HCT116 (cell line): ENCODE results near the gene RASGRF2. TPM values are rescaled to one million over a fixed set of nuclear protein-coding genes. Genes with fewer than 3 reads are reported as not detected.

Experiments used
- ATAC-seq: fragments of 200-7000 bp; cut with Tn5 transposase; 2 replicates; pipeline ENCODE4 v1.9.1; 2020; ENCODE audit warnings: mild to moderate bottlenecking, moderate library complexity
- BruUV-seq: library from RNA; stranded (reverse); fragments of 400-500 nt; replicated peaks from 2 replicates; lab custom pipeline; 2021; lab: Mats Ljungman, UMichigan
- CTCF ChIA-PET: fragments of 300-600 bp; sonication (Branson Sonifier 250); formaldehyde crosslinking; loops from one replicate; lab custom pipeline; 2021; ENCODE audit warnings: antibody characterized with exemption; lab: Charles Lee
- POLR2A ChIA-PET: fragments of 300-600, 350-600 bp; sonication (Branson Sonifier 250); formaldehyde crosslinking; loops from one replicate; lab custom pipeline; 2021; ENCODE audit warnings: antibody characterized with exemption; lab: Charles Lee
- RAD21 ChIA-PET, 2 experiments: fragments of 300-600 bp; sonication (Branson Sonifier 250); formaldehyde crosslinking; loops; one replicate each; lab custom pipeline; 2023; ENCODE audit warnings: low total read pairs in 2 of 2; ENCODE audit not compliant: uncharacterized antibody in 2 of 2, unreplicated experiment in 2 of 2, low non-redundant PET in 1 of 2; lab: Charles Lee
- DNase-seq: peaks from one replicate; pipeline ENCODE4 v3.0.0-alpha.2; 2010; ENCODE audit warnings: low read depth, low spot score
- H2AFZ ChIP-seq: fragments of 200-600 bp; shearing (Covaris generic), sonication (generic); 2 replicates; pipeline ENCODE4 v1.6.1; 2017; ENCODE audit warnings: low read depth, mixed run types, mixed read lengths, antibody characterized with exemption, low read length; ENCODE audit not compliant: poor library complexity, severe bottlenecking
- H3K27ac ChIP-seq: 2 replicates; pipeline ENCODE4 v1.5.1; 2012; ENCODE audit warnings: low read depth, low read length
- H3K27me3 ChIP-seq: fragments of 200-600 bp; sonication (generic); 2 replicates; pipeline ENCODE4 v1.6.1; 2016; ENCODE audit warnings: mixed run types, low read length, mixed read lengths; ENCODE audit not compliant: insufficient read depth
- H3K36me3 ChIP-seq, 2 experiments: fragments of 200-500 bp in 1 of 2; fragments of 200-600 bp in 1 of 2; sonication (Bioruptor generic) in 1 of 2; sonication (generic) in 1 of 2; 2 replicates each; pipeline versions ENCODE4 v1.5.1 to v1.6.1; 2014 to 2016; ENCODE audit warnings: low read length in 2 of 2, inconsistent platforms in 1 of 2, mixed read lengths in 1 of 2, mixed run types in 1 of 2; ENCODE audit not compliant: insufficient read depth in 2 of 2, control insufficient read depth in 1 of 2
- H3K4me1 ChIP-seq, 2 experiments: fragments of 200-600 bp in 1 of 2; sonication (generic) in 1 of 2; 2 replicates each; pipeline versions ENCODE4 v1.5.1 to v1.6.1; 2012 to 2017; ENCODE audit warnings: low read length in 2 of 2, inconsistent platforms in 1 of 2, mild to moderate bottlenecking in 1 of 2, mixed read lengths in 1 of 2, mixed run types in 1 of 2, moderate library complexity in 1 of 2; ENCODE audit not compliant: insufficient read depth in 2 of 2, control insufficient read depth in 1 of 2
- H3K4me2 ChIP-seq: fragments of 200-600 bp; sonication (generic); 2 replicates; pipeline ENCODE4 v1.6.1; 2017; ENCODE audit warnings: mixed run types, low read length, mixed read lengths
- H3K4me3 ChIP-seq, 2 experiments: fragments of 200-600 bp in 1 of 2; sonication (generic) in 1 of 2; replicated peaks in 1 of 2; 2 replicates each; pipeline ENCODE4 v1.5.1; 2011 to 2016; ENCODE audit warnings: low read length in 2 of 2, control low read depth in 1 of 2, low read depth in 1 of 2, mild to moderate bottlenecking in 1 of 2, mixed read lengths in 1 of 2, mixed run types in 1 of 2
- H3K79me2 ChIP-seq: fragments of 200-600 bp; sonication (generic); 2 replicates; pipeline ENCODE4 v1.6.1; 2017; ENCODE audit warnings: mild to moderate bottlenecking, mixed run types, low read length, moderate library complexity, mixed read lengths; ENCODE audit not compliant: insufficient read depth
- H3K9ac ChIP-seq: fragments of 200-600 bp; sonication (generic); 2 replicates; pipeline ENCODE4 v1.6.1; 2016; ENCODE audit warnings: low read length, mixed read lengths
- H3K9me2 ChIP-seq: fragments of 200-600 bp; sonication (generic), shearing (Covaris generic); 2 replicates; pipeline ENCODE4 v1.6.1; 2017; ENCODE audit warnings: mixed run types, mild to moderate bottlenecking, moderate library complexity; ENCODE audit not compliant: insufficient read depth
- H3K9me3 ChIP-seq, 2 experiments: fragments of 200-500 bp in 1 of 2; fragments of 200-600 bp in 1 of 2; sonication (Bioruptor generic) in 1 of 2; sonication (generic) in 1 of 2; 2 replicates each; pipeline ENCODE4 v1.6.1; 2014 to 2017; ENCODE audit warnings: low read length in 2 of 2, mixed read lengths in 2 of 2, inconsistent platforms in 1 of 2, low read depth in 1 of 2, mild to moderate bottlenecking in 1 of 2, mixed run types in 1 of 2, moderate library complexity in 1 of 2; ENCODE audit not compliant: control insufficient read depth in 1 of 2, insufficient read depth in 1 of 2
- H4K20me1 ChIP-seq: fragments of 200-600 bp; sonication (generic), shearing (Covaris generic); 2 replicates; pipeline ENCODE4 v1.6.1; 2017; ENCODE audit warnings: mixed run types, mild to moderate bottlenecking, moderate library complexity; ENCODE audit not compliant: insufficient read depth
- CBX3 ChIP-seq: IDR thresholded peaks from 2 replicates; pipeline ENCODE4 v1.6.1; 2012; ENCODE audit warnings: low read depth
- CEBPB ChIP-seq: IDR thresholded peaks from 2 replicates; pipeline ENCODE4 v1.6.1; 2012; ENCODE audit warnings: low read depth
- EZH2phosphoT487 ChIP-seq: fragments of 200-600 bp; IDR thresholded peaks from 2 replicates; pipeline ENCODE4 v1.6.1; 2018; ENCODE audit warnings: antibody characterized with exemption, borderline replicate concordance
- JUND ChIP-seq: IDR thresholded peaks from 2 replicates; pipeline ENCODE4 v1.6.1; 2012
- POLR2AphosphoS5 ChIP-seq: IDR thresholded peaks from 2 replicates; pipeline ENCODE4 v1.6.1; 2011; ENCODE audit warnings: mild to moderate bottlenecking, low read depth, low read length, moderate library complexity
- RAD21 ChIP-seq: IDR thresholded peaks from 2 replicates; pipeline ENCODE4 v1.6.1; 2012; ENCODE audit warnings: low read depth, mild to moderate bottlenecking
- SIN3A ChIP-seq: IDR thresholded peaks from 2 replicates; pipeline ENCODE4 v1.6.1; 2012; ENCODE audit warnings: low read depth
- SP1 ChIP-seq: IDR thresholded peaks from 2 replicates; pipeline ENCODE4 v1.6.1; 2012; ENCODE audit warnings: low read depth
- TCF7L2 ChIP-seq: IDR thresholded peaks from 2 replicates; pipeline ENCODE4 v1.7.0; 2011; ENCODE audit warnings: borderline replicate concordance, inconsistent platforms; ENCODE audit not compliant: insufficient read depth, insufficient read length; ENCODE audit errors: extremely low read depth
- ZFX ChIP-seq: fragments of 450-650 bp; IDR thresholded peaks from 2 replicates; pipeline ENCODE4 v1.6.1; 2017
- intact Hi-C: fragments of 100-400 bp; cut with micrococcal nuclease; formaldehyde crosslinking; loops from 2 replicates; pipeline ENCODE4 v1.10.0; 2022
- total RNA-seq: library from RNA; stranded (reverse); gene quantifications from one replicate; pipeline ENCODE4 v1.2.1, GENCODE V29; 2021; ENCODE audit not compliant: unreplicated experiment
- TF ChIP-seq, protein P1 (sequence below): IDR thresholded peaks from 2 replicates; pipeline ENCODE4 v1.6.1; 2011; ENCODE audit warnings: mild to moderate bottlenecking, low read length, moderate library complexity; ENCODE audit not compliant: insufficient replicate concordance; ENCODE audit errors: extremely low read depth
- TF ChIP-seq, protein P2 (sequence below): IDR thresholded peaks from 2 replicates; pipeline ENCODE4 v1.6.1; 2012
- TF ChIP-seq, protein P3 (sequence below), 3 experiments: fragments of 200-600 bp in 1 of 3; sonication (generic) in 1 of 3; IDR thresholded peaks in 2 of 3; conservative IDR thresholded peaks in 1 of 3; 2 replicates each; pipeline ENCODE4 v1.5.1; 2012 to 2017; ENCODE audit warnings: low read depth in 2 of 3, low read length in 2 of 3, antibody characterized with exemption in 1 of 3, borderline replicate concordance in 1 of 3, control low read depth in 1 of 3, mild to moderate bottlenecking in 1 of 3, mixed read lengths in 1 of 3, mixed run types in 1 of 3, moderate library complexity in 1 of 3; ENCODE audit not compliant: insufficient read depth in 1 of 3

RASGRF2 gene
- total RNA-seq, 1 experiment from 2014 or later, result 0.05 TPM

DNA sequence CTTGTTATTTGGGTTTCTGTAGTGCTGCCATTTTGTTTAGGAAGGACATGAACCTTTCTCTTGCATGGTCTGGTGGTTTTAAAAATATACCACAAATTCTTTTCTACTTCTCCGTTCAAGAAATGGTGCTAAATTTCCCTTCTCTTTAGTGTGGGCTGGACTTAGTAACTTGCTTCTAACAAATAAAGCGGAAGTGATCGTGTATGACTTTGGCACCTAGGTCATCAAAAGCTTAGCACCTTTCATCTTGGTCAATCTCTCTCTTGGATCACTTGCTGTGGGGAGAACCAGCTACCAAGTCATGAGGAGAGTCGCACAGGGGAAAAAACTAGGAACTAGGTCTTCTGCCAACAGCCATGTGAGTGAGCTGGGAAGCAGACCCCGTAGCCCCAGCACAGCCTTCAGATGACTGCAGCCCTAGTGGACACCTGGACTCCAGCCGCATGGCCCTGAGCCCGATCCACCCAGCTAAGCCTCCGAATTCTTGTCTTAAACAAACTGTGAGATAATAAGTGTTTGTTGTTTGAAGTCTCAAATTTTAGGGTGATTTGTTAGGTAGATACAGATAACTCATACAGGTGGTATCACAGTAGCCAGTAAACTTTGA lies 185.3 kb downstream of the RASGRF2 start:
- BruUV-seq, result no TSS peak
- Histone ChIP-seq H3K9me3 (no peaks in the 10 kb centered on the region), H3K4me1 (no peaks in the 10 kb centered on the region), H3K4me2 (no peak overlapping the region), H3K79me2 (no peaks in the 10 kb centered on the region), H3K36me3 (no peaks in the 10 kb centered on the region), H3K4me3 (no peak overlapping the region), H3K9ac (no peak overlapping the region), H3K27me3 (no peaks in the 10 kb centered on the region), H2AFZ (no peak overlapping the region), H3K9me2 (no peaks in the 10 kb centered on the region), H4K20me1 (no peaks in the 10 kb centered on the region), H3K27ac (no peak overlapping the region)
- RAD21 ChIA-PET, result no interaction called here
- intact Hi-C loops, result no loop called here
- DNase-seq, result no peak
- POLR2A ChIA-PET, result no interaction called here
- CTCF ChIA-PET, result no interaction called here
- TF ChIP-seq RAD21 (no peak), CEBPB (no peak), SP1 (no peak), TCF7L2 (no peak), SIN3A (no peak), ZFX (no peak), POLR2AphosphoS5 (no peak), JUND (no peak), EZH2phosphoT487 (no peak), CBX3 (no peak)
- TF ChIP-seq, protein P1, sequence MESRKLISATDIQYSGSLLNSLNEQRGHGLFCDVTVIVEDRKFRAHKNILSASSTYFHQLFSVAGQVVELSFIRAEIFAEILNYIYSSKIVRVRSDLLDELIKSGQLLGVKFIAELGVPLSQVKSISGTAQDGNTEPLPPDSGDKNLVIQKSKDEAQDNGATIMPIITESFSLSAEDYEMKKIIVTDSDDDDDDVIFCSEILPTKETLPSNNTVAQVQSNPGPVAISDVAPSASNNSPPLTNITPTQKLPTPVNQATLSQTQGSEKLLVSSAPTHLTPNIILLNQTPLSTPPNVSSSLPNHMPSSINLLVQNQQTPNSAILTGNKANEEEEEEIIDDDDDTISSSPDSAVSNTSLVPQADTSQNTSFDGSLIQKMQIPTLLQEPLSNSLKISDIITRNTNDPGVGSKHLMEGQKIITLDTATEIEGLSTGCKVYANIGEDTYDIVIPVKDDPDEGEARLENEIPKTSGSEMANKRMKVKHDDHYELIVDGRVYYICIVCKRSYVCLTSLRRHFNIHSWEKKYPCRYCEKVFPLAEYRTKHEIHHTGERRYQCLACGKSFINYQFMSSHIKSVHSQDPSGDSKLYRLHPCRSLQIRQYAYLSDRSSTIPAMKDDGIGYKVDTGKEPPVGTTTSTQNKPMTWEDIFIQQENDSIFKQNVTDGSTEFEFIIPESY, result no peak
- TF ChIP-seq, protein P2, sequence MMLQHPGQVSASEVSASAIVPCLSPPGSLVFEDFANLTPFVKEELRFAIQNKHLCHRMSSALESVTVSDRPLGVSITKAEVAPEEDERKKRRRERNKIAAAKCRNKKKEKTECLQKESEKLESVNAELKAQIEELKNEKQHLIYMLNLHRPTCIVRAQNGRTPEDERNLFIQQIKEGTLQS, result no peak
- TF ChIP-seq, protein P3, sequence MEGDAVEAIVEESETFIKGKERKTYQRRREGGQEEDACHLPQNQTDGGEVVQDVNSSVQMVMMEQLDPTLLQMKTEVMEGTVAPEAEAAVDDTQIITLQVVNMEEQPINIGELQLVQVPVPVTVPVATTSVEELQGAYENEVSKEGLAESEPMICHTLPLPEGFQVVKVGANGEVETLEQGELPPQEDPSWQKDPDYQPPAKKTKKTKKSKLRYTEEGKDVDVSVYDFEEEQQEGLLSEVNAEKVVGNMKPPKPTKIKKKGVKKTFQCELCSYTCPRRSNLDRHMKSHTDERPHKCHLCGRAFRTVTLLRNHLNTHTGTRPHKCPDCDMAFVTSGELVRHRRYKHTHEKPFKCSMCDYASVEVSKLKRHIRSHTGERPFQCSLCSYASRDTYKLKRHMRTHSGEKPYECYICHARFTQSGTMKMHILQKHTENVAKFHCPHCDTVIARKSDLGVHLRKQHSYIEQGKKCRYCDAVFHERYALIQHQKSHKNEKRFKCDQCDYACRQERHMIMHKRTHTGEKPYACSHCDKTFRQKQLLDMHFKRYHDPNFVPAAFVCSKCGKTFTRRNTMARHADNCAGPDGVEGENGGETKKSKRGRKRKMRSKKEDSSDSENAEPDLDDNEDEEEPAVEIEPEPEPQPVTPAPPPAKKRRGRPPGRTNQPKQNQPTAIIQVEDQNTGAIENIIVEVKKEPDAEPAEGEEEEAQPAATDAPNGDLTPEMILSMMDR (IDR thresholded peaks at IDR 0.05 in 2 of 3, conservative IDR thresholded peaks at IDR 0.05 in 1 of 3; ENCODE audit: borderline replicate concordance in 1 of 3, insufficient read depth in 1 of 3, low read depth in 2 of 3, low read length in 2 of 3), result no peak
- ATAC-seq, result no peak
